HG03558 (cell line): ENCODE results near the gene CCDC92.
"Not testable (repeated sequence)": the region's sequence is repeated elsewhere in the genome, so short reads cannot be mapped to it uniquely, and the experiment has no call there.

ENCODE experiments used
- ATAC-seq: cut with Tn5 transposase; IDR thresholded peaks from one replicate; pipeline ENCODE4 v1.9.1; 2021; ENCODE audit warnings: moderate number of reproducible peaks; ENCODE audit not compliant: unreplicated experiment; ENCODE audit errors: extremely low read depth

The CCDC92 gene

GRCh38 chr12:123912415-123913380 is 59.9 kb downstream of the CCDC92 start:
- no peak for ATAC-seq

GRCh38 chr12:123911672-123912409 is 60.8 kb downstream of the CCDC92 start:
- not testable (repeated sequence) for ATAC-seq

DNA sequence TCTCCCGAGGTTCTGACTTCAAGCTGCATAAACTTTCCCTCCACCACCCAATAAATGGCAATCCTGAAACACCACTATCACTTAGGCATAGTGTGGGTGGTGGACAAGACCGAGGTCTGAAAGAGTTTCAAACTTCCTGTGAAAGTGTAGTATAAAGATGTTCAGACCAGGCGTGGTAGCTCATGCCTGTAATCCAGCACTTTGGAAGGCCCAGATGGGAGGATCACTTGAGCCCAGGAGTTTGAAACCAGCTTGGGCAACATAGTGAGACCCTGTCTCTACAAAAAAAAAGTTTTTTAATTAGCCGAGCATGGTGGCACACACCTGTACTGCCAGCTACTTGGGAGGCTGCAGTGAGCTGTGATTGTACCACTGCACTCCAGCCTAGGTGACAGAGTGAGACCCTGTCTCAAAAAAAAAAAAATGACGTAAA is 61.9 kb downstream of the CCDC92 start:
- ATAC-seq, result no peak

GRCh38 chr12:123910057-123910456 is 62.6 kb downstream of the CCDC92 start:
- ATAC-seq, result no peak

DNA sequence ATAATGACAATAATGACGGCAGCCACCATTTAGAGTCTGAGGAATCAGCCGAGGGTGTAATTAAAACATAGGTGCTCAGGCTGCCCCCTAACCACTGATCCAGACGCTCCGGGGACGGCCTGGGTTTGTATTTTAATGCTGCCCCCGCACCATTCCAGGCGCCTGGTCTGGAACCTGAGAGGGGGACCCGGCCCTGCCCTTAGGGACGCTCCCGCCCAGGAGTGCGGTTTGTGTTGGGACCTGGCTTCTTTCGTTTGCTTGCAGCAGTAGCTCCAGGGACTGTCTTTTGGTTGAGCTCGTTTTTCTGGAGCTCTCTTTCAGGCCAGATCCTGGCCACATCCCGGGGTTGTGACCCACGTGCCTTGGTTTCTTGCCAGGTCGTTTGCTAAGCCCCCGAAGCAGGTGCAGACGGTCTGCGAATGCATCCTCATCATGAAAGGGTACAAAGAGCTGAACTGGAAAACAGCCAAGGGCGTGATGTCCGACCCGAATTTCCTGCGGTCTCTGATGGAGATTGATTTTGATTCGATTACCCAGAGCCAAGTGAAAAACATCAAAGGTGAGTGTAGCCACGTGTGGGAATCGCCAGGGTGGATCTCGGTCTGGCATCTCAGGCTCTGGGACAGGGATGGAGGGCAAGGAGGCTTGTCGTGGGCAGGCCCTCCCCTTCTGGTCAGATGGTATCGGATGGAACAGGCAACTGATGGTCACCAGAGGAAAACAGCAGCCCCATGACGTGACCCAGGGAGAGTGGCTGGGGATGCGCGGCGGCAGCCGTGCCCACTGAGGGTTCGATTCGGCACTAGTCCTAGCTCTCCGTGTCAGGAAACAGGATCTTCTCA is 63.5 kb downstream of the CCDC92 start:
- no peak for ATAC-seq

GRCh38 chr12:123907726-123908476 is 64.7 kb downstream of the CCDC92 start:
- ATAC-seq, result no peak

DNA sequence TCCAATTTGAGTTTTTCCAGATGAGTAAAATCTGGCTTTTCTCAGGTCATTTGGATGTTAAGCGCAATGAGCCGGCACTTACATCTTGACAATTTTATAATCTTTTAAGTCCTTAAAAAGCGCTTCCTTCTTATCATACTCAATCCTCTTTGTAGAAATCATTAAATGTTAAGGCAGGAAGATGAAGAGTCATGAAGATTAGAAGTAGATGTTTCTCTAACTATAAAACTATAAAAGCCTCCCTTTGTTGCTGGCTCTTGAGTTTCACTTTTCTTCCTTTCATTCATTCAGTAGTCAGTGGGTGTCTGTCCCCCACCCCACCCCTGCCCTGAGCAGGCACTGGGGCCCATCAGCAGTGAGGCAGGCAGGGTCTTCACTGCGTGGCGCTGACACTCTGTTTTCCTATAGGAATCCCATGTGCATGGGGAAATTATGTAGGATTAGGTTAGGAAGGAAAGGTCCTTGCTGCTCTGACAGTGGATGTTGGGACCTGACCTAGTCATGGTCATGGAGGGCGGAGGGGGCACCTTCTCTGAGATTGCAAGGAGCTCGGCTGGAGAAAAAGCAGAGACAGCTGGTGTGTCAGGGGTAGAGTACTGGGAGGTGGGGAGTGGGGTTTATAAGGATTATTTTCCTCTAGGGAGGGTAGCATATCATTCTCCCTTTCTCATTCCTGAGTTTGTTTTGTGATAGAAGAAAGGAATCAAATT is 65.8 kb downstream of the CCDC92 start:
- ATAC-seq, result no peak

DNA sequence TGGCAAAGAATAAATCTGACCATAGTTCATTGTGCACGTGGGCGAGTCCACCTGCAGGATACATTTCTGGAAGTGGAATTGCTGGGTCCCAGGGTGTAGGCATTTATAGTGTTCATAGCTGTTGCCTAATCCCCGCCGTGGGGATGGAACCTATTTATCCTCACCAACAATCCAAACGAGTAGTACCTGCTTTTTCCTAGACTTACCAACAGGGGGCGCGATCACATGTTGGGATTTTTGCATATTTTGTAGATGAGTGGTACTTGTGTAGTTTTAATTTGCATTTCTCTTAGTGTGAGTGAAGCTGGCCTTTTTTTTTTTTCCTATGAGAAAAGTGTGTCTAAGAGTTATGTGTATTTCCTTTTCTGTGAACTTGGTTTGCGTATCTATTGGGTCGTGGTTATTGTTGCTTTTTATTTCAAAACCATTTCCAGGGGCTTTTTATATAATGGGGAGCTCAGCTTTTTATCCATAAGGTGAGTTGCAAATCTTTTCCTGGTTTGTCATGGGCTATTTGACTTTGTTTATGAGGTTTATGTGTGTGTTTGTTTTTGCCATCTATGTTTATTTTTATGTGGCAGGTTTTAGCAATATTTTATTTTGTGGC is 67.2 kb downstream of the CCDC92 start:
- no peak for ATAC-seq

- ATAC-seq, result no peak
These were observed 69.1 kb downstream of the CCDC92 start for GRCh38 chr12:123903301-123904065.

DNA sequence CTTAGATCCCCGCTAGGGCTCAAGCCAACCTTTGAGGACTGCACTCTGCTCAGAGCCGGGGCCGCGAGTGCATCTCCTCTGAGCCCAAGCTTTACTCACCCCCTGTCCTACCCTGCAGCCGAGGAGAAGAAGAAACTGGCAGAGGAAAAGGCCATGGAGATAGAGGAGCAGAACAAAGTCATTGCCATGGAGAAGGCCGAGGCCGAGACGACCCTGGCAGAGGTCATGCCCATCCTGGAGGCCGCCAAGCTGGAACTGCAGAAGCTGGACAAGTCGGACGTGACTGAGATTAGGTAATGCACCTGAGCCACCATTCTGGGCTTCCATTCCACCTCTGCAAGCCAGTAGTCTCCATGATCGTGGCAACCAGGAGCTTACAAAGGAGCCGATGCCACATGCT is 69.8 kb downstream of the CCDC92 start:
- ATAC-seq, result no peak

DNA sequence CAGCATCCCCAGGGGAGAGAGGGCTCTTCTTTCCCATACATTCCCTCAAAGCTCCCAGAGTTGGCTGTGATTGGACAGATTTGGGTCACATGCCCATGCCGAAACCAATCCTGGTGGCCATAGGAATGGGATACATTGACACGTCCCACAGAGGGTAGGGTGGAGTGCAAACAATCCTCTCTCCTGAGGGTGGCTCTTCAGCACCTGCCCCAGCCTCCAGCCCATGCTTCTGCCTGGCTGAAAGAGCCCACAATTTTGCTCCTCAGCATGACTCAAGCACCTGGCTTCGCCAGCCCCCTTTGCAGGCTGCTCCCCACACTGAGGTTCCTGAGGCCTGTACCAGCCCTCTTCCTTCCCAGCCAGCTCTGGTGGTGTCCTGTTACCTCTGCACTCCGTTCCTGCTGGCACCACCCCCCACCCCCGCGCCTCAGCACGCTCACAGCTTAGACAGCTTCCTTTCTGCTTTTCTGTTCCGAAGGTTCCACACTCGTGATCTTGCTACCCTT is 71.7 kb downstream of the CCDC92 start:
- no peak for ATAC-seq

GRCh38 chr12:123899368-123899767 is 73.3 kb downstream of the CCDC92 start:
- no peak for ATAC-seq

DNA sequence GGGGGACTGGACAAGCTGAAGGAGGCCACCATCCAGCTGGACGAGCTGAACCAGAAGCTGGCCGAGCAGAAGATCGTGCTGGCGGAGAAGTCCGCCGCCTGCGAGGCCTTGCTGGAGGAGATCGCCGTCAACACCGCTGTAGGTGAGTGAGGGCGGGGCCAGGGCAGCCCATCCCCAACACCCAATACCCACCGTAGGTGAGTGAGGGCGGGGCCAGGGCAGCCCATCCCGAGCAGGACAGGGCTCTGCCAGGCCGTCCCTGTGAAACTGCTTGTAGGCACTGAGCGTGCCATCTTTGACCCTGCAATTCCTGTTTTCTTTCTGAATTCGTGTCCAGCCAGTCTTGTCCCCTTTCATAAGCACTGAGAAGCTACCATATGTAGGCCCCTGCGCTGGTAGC is 74.0 kb downstream of the CCDC92 start:
- ATAC-seq, result no peak

- ATAC-seq, result no peak
These were observed 75.4 kb downstream of the CCDC92 start for GRCh38 chr12:123897221-123897620.

GRCh38 chr12:123896767-123897166 is 75.9 kb downstream of the CCDC92 start:
- ATAC-seq, result no peak

- no peak for ATAC-seq
These were observed 77.2 kb downstream of the CCDC92 start for GRCh38 chr12:123895451-123895850.

DNA sequence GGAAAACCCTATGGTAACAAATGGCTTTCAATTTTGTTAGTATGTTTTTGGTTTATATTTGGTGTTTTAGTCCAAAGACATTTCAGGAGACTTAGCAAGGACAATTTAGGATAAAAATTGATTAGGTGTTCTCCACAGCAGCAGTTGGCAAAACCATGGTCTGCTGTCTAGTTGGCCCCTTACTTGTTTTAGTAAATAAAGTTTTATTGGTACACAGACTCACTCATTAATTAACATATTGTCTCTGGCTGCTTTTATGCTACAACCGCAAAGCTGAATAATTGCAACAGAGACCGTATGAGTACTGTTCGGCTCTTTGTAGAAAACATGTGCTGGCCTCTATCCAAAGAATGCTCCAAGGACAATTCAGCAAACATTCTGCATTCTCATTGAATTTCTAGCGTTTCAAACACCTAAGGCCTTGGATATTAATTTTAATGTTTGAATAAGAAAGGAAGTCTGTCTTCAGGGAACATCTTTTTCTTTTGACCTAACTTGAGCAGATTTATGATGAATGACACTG is 77.7 kb downstream of the CCDC92 start:
- no peak for ATAC-seq

DNA sequence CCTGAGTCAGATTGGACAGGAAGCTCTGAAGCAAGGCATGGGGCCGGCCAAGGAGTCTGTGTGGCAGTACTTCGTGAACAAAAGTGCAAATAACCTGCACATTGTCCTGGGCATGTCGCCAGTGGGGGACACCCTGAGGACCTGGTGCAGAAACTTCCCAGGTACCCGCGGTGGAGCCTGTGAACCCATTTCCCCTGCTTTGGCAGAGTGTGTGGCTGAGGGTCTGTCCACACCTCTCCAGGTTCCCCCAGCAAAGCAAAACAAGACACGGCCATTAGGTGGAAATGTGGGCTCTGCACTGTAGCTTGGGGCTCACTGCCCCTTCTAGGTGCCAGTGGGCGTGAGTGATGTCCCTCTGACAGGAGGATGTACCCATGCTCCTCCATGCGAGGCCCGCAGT is 79.4 kb downstream of the CCDC92 start:
- no peak for ATAC-seq
